Nucleus accumbens (tissue), 56 donors: Measurements from ENCODE around the gene CHRDL2.

Source experiments
- DNase-seq, 56 donors: peaks; one replicate each; lab custom pipeline; 2025; lab: John Stamatoyannopoulos, UW

The CHRDL2 gene

GRCh38 chr11:74749127-74749964 lies 18.1 kb upstream of the CHRDL2 start:
- DNase-seq = peak in 32 of 56 donors; percentile 3 to 71 (median 40)

GRCh38 chr11:74748211-74749126 lies 17.2 kb upstream of the CHRDL2 start, which contains the start of gene RNF169:
Gene RNF169 (plus strand): TSS chr11:74748849. CDS start chr11:74748881, 32 bp downstream.
- peak; percentile 47 to 99 (median 89) for DNase-seq

GRCh38 chr11:74746868-74747267 lies 15.6 kb upstream of the CHRDL2 start:
- DNase-seq = no peak

GRCh38 chr11:74744277-74744676 lies 13.1 kb upstream of the CHRDL2 start:
- DNase-seq = no peak

- DNase-seq = no peak
Observed at GRCh38 chr11:74743640-74744039, 12.4 kb upstream of the CHRDL2 start.

GRCh38 chr11:74742070-74742469 lies 10.8 kb upstream of the CHRDL2 start:
- no peak for DNase-seq

- peak in 23 of 56 donors; percentile 9 to 59 (median 22) for DNase-seq
Observed at GRCh38 chr11:74739546-74740270, 8.5 kb upstream of the CHRDL2 start.

- DNase-seq = no peak
Observed at GRCh38 chr11:74736031-74736430, 4.8 kb upstream of the CHRDL2 start.

- DNase-seq = no peak
Observed at GRCh38 chr11:74735365-74735928, 4.2 kb upstream of the CHRDL2 start.

- DNase-seq = no peak
Observed at GRCh38 chr11:74734559-74734925, 3.3 kb upstream of the CHRDL2 start.

- no peak for DNase-seq
Observed at GRCh38 chr11:74730571-74731260, 510 bp downstream of the CHRDL2 start.

GRCh38 chr11:74729397-74729796 lies 1.8 kb downstream of the CHRDL2 start:
- no peak for DNase-seq

GRCh38 chr11:74726547-74727182 lies 4.6 kb downstream of the CHRDL2 start:
- peak in 49 of 56 donors; percentile 20 to 84 (median 51) for DNase-seq

GRCh38 chr11:74725701-74726100 lies 5.5 kb downstream of the CHRDL2 start:
- no peak for DNase-seq

- DNase-seq = peak in 2 of 56 donors; percentile 2 to 23
Observed at GRCh38 chr11:74723511-74723910, 7.7 kb downstream of the CHRDL2 start.

- DNase-seq = peak in 13 of 56 donors; percentile 44 to 72 (median 58)
Observed at GRCh38 chr11:74721479-74721835, 9.8 kb downstream of the CHRDL2 start.

- peak in 52 of 56 donors; percentile 15 to 90 (median 66) for DNase-seq
Observed at GRCh38 chr11:74720596-74721478, 10.4 kb downstream of the CHRDL2 start.

GRCh38 chr11:74719011-74719410 lies 12.2 kb downstream of the CHRDL2 start:
- DNase-seq = no peak
